MG63 (cell line): ENCODE results near the gene DLGAP1. TPM values are rescaled to one million over a fixed set of nuclear protein-coding genes. Genes with fewer than 3 reads are reported as not detected.

Source experiments
- DNase-seq: peaks from one replicate; pipeline ENCODE4 v3.0.0-alpha.2; 2020
- H3K27me3 ChIP-seq: fragments of 250-450 bp; sonication (Bioruptor Pico); 2 replicates; pipeline ENCODE4 v1.5.1; 2020; ENCODE audit warnings: mild to moderate bottlenecking, moderate library complexity
- H3K36me3 ChIP-seq: fragments of 250-450 bp; sonication (Bioruptor Pico); 2 replicates; pipeline ENCODE4 v1.5.1; 2020; ENCODE audit warnings: mild to moderate bottlenecking, moderate library complexity
- H3K4me3 ChIP-seq: fragments of 250-450 bp; sonication (Bioruptor Pico); 2 replicates; pipeline ENCODE4 v1.5.1; 2020; ENCODE audit warnings: mild to moderate bottlenecking, moderate library complexity
- H3K9me3 ChIP-seq: fragments of 250-450 bp; sonication (Bioruptor Pico); 2 replicates; pipeline ENCODE4 v1.5.1; 2020; ENCODE audit warnings: mild to moderate bottlenecking, moderate library complexity
- total RNA-seq: library from RNA; depleted of rRNA; stranded (reverse); fragments of >200 nt; shearing (Covaris generic); gene quantifications from 2 replicates; pipeline ENCODE4 v1.2.3, GENCODE V29; 2014; ENCODE audit warnings: low replicate concordance

DLGAP1 gene
- total RNA-seq, 1 experiment from 2014 or later, result 3.4 TPM

- DNase-seq, result no peak
- Histone ChIP-seq H3K36me3 (no peaks in the 10 kb centered on the region), H3K4me3 (no peak overlapping the region), H3K27me3 (no peaks in the 10 kb centered on the region; the same call in 1 of the 2 replicates), H3K9me3 (no peaks in the 10 kb centered on the region)
Observed at GRCh38 chr18:3727274-3727673, 727.8 kb downstream of the DLGAP1 start.

GRCh38 chr18:3726238-3726951, 728.7 kb downstream of the DLGAP1 start:
- Histone ChIP-seq H3K4me3 (no peak overlapping the region), H3K36me3 (no peaks in the 10 kb centered on the region), H3K9me3 (no peaks in the 10 kb centered on the region), H3K27me3 (no peaks in the 10 kb centered on the region; the same call in 1 of the 2 replicates)
- DNase-seq, result no peak

- H3K4me3 ChIP-seq, result no peak overlapping the region
- H3K9me3 ChIP-seq, result no peaks in the 10 kb centered on the region
- no peaks in the 10 kb centered on the region; the same call in 1 of the 2 replicates for H3K27me3 ChIP-seq
- DNase-seq, result no peak
- H3K36me3 ChIP-seq, result no peaks in the 10 kb centered on the region
Observed at GRCh38 chr18:3725115-3725514, 730.0 kb downstream of the DLGAP1 start.

- Histone ChIP-seq H3K27me3 (no peaks in the 10 kb centered on the region; the same call in 1 of the 2 replicates), H3K9me3 (no peaks in the 10 kb centered on the region), H3K4me3 (no peak overlapping the region), H3K36me3 (no peaks in the 10 kb centered on the region)
- DNase-seq, result no peak
Observed at GRCh38 chr18:3723554-3723953, 731.6 kb downstream of the DLGAP1 start.

GRCh38 chr18:3722649-3723433, 732.3 kb downstream of the DLGAP1 start:
- DNase-seq, result no peak
- Histone ChIP-seq H3K4me3 (no peak overlapping the region), H3K27me3 (no peaks in the 10 kb centered on the region; the same call in 1 of the 2 replicates), H3K9me3 (no peaks in the 10 kb centered on the region), H3K36me3 (no peaks in the 10 kb centered on the region)

GRCh38 chr18:3721771-3722648, 733.1 kb downstream of the DLGAP1 start:
- H3K36me3 ChIP-seq, result no peaks in the 10 kb centered on the region
- H3K4me3 ChIP-seq, result no peak overlapping the region
- H3K9me3 ChIP-seq, result no peaks in the 10 kb centered on the region
- H3K27me3 ChIP-seq, result no peaks in the 10 kb centered on the region; the same call in 1 of the 2 replicates
- DNase-seq, result no peak

GRCh38 chr18:3720818-3721545, 734.1 kb downstream of the DLGAP1 start:
- Histone ChIP-seq H3K4me3 (no peak overlapping the region), H3K27me3 (no peaks in the 10 kb centered on the region; the same call in 1 of the 2 replicates)
- DNase-seq, result no peak

GRCh38 chr18:3720159-3720558, 734.9 kb downstream of the DLGAP1 start:
- Histone ChIP-seq H3K27me3 (no peaks in the 10 kb centered on the region; the same call in 1 of the 2 replicates), H3K9me3 (no peaks in the 10 kb centered on the region), H3K4me3 (no peak overlapping the region), H3K36me3 (no peaks in the 10 kb centered on the region)
- no peak for DNase-seq

More at GRCh38 chr18:3720818-3721545, 734.1 kb downstream of the DLGAP1 start:
- Histone ChIP-seq H3K36me3 (no peaks in the 10 kb centered on the region), H3K9me3 (no peaks in the 10 kb centered on the region)

GRCh38 chr18:3717376-3718025, 737.6 kb downstream of the DLGAP1 start:
- no peak for DNase-seq
- H3K27me3 ChIP-seq, result peaks cover 2% of the 10 kb centered on the region; the same call in 1 of the 2 replicates
- H3K36me3 ChIP-seq, result no peaks in the 10 kb centered on the region
- no peaks in the 10 kb centered on the region for H3K9me3 ChIP-seq
- H3K4me3 ChIP-seq, result no peak overlapping the region

GRCh38 chr18:3716116-3716660, 738.9 kb downstream of the DLGAP1 start:
- Histone ChIP-seq H3K4me3 (no peak overlapping the region), H3K36me3 (no peaks in the 10 kb centered on the region), H3K27me3 (peaks cover 2% of the 10 kb centered on the region; the same call in 1 of the 2 replicates), H3K9me3 (no peaks in the 10 kb centered on the region)
- no peak for DNase-seq

GRCh38 chr18:3715231-3716080, 739.7 kb downstream of the DLGAP1 start:
- Histone ChIP-seq H3K36me3 (no peaks in the 10 kb centered on the region), H3K9me3 (no peaks in the 10 kb centered on the region), H3K27me3 (peaks cover 2% of the 10 kb centered on the region; the same call in 1 of the 2 replicates), H3K4me3 (no peak overlapping the region)
- DNase-seq, result no peak

- no peak for DNase-seq
- Histone ChIP-seq H3K4me3 (no peak overlapping the region), H3K36me3 (no peaks in the 10 kb centered on the region), H3K9me3 (no peaks in the 10 kb centered on the region), H3K27me3 (peaks cover 2% of the 10 kb centered on the region; the same call in 1 of the 2 replicates)
Observed at GRCh38 chr18:3713708-3714107, 741.4 kb downstream of the DLGAP1 start.

GRCh38 chr18:3713166-3713565, 741.9 kb downstream of the DLGAP1 start:
- no peak for DNase-seq
- Histone ChIP-seq H3K4me3 (no peak overlapping the region), H3K36me3 (no peaks in the 10 kb centered on the region), H3K9me3 (no peaks in the 10 kb centered on the region), H3K27me3 (peaks cover 2% of the 10 kb centered on the region; the same call in 1 of the 2 replicates)

GRCh38 chr18:3712491-3712890, 742.6 kb downstream of the DLGAP1 start:
- no peaks in the 10 kb centered on the region for H3K9me3 ChIP-seq
- H3K4me3 ChIP-seq, result no peak overlapping the region
- H3K36me3 ChIP-seq, result no peaks in the 10 kb centered on the region
- peaks cover 2% of the 10 kb centered on the region; the same call in 1 of the 2 replicates for H3K27me3 ChIP-seq
- DNase-seq, result no peak
